ENCODE results near the gene BCL7C.
"Not testable (repeated sequence)": the region's sequence is repeated elsewhere in the genome, so short reads cannot be mapped to it uniquely, and the experiment has no call there.

The BCL7C gene

GRCh38 chr16:30860729-30861128 is 33.1 kb downstream of the BCL7C start:
- DNase-seq (ENCODE audit: low spot score): not testable (repeated sequence)

- no peak for DNase-seq (ENCODE audit: low spot score)
These were observed 35.0 kb downstream of the BCL7C start for GRCh38 chr16:30858829-30859423.

- DNase-seq (ENCODE audit: low spot score): no peak
These were observed 35.8 kb downstream of the BCL7C start for GRCh38 chr16:30858111-30858495.

GRCh38 chr16:30853758-30854157 is 40.1 kb downstream of the BCL7C start:
- no peak for DNase-seq (ENCODE audit: low spot score)

- no peak for DNase-seq (ENCODE audit: low spot score)
These were observed 43.6 kb downstream of the BCL7C start for GRCh38 chr16:30850246-30850645.

- DNase-seq (ENCODE audit: low spot score): no peak
These were observed 47.1 kb downstream of the BCL7C start for GRCh38 chr16:30846649-30847402.

GRCh38 chr16:30844671-30845449 is 49.0 kb downstream of the BCL7C start:
- DNase-seq (ENCODE audit: low spot score): peak; percentile 90

- DNase-seq (ENCODE audit: low spot score): no peak
These were observed 49.6 kb downstream of the BCL7C start for GRCh38 chr16:30844346-30844670.

GRCh38 chr16:30843501-30843900 is 50.4 kb downstream of the BCL7C start:
- no peak for DNase-seq (ENCODE audit: low spot score)

- DNase-seq (ENCODE audit: low spot score): no peak
These were observed 50.9 kb downstream of the BCL7C start for GRCh38 chr16:30842971-30843370.

- DNase-seq (ENCODE audit: low spot score): no peak
These were observed 52.5 kb downstream of the BCL7C start for GRCh38 chr16:30841332-30841731.

GRCh38 chr16:30840611-30841010 is 53.3 kb downstream of the BCL7C start:
- DNase-seq (ENCODE audit: low spot score): no peak

- no peak for DNase-seq (ENCODE audit: low spot score)
These were observed 54.2 kb downstream of the BCL7C start for GRCh38 chr16:30839523-30840227.

- DNase-seq (ENCODE audit: low spot score): no peak
These were observed 54.9 kb downstream of the BCL7C start for GRCh38 chr16:30838876-30839471.

GRCh38 chr16:30837904-30838303 is 56.0 kb downstream of the BCL7C start:
- no peak for DNase-seq (ENCODE audit: low spot score)
